HG02885 (cell line): ENCODE data around the gene CHTF18.

Experiments
- ATAC-seq: cut with Tn5 transposase; IDR thresholded peaks from one replicate; pipeline ENCODE4 v1.9.1; 2021; ENCODE audit warnings: mild to moderate bottlenecking; ENCODE audit not compliant: unreplicated experiment, poor library complexity

Gene CHTF18

GRCh38 chr16:842061-842476 is 53.6 kb downstream of the CHTF18 start:
- ATAC-seq: no peak

DNA sequence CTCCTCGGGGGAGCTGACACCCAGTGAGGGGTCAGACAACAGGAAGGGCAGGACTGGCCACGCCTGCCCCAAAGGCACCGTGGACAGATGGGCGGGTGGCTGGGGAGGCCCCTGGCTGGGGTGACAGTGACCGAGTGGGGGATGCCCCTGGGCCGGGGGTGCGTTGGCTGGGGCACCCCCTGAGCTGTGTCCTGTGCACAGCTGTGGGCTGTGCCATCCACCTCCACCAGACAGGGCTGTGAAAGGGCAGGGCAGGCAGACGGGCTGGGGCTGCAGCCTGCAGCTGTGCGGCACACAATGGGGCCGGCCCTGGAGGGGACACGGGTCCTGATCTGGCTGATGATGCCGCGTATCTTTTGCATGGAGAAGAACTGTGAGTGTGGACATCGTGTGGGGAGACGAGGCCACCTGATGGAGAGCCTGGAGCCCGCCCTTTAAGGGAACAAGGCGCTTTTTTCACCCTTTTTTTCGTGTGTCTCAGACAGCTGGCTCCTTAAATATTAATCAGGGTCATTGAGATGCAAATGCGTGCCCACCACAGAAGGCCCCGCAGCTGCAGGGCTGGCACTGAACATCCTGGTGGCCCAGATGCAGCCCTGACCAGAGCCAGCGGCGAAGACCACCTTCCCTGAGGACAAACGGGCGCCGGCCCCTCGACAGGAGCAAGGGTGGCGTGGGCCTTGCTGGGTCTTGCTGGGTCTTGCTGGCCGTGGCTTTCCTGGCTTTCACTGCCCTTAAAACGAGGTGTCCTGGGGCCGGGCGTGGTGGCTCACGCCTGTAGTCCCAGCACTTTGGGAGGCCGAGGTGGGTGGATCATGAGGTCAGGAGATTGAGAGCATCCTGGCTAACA is 54.5 kb downstream of the CHTF18 start:
- no peak for ATAC-seq

DNA sequence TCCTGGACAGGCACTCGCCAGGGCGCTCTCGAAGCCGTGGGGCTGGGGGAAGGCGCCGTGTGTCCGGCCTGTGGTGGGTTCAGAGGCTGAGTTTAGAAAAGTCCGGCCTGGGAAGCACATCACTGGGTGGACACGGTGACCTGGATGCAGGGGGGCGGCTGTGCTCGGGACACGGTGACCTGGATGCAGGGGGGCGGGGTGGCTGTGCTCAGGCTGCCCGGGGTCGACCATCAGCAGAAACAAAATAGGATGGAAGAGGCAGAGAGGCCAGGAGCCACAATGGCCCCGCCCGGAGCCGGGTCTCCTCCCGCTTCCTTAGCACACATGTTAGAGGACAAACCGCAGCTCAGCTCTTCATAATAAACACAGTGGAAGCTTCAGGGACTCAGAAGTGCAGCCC is 55.4 kb downstream of the CHTF18 start:
- no peak for ATAC-seq

GRCh38 chr16:844638-845350 is 56.4 kb downstream of the CHTF18 start:
- ATAC-seq: no peak

- ATAC-seq: no peak
These were observed 56.9 kb downstream of the CHTF18 start for GRCh38 chr16:845351-845745.

DNA sequence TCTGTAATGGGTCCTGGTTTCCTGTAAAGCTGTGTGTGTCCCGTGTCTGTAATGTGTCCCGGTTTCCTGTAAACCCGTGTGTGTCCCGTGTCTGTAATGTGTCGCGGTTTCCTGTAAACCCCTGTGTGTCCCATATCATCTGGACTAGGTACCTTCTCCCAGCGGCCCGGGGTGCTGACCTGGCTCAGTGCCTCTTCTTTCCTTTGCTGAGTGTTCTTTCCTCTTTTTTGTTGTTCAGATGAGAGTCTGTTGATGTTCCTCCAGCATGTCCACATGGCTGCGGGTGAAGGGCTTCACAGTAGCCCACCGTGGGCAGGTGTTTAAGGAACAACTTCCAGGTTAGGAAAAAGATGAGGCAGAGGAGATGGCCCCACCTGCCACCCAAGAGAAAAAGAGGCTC is 58.7 kb downstream of the CHTF18 start:
- ATAC-seq: no peak
